T-helper 1 cell treated with Interleukin-12 subunit alpha and Interleukin-12 subunit beta and Interleukin-4 antibody, amounts not matched to agents 30 μg/mL and 1 μg/mL, for 36 hours (primary cell): ENCODE results near the gene LRRC55.

Experiments used
- H3K27ac Mint-ChIP-seq: one replicate; pipeline ENCODE4 v1.8.0; 2021; ENCODE audit warnings: mild to moderate bottlenecking, mixed read lengths
- H3K27me3 Mint-ChIP-seq: one replicate; pipeline ENCODE4 v1.8.0; 2021; ENCODE audit warnings: low read depth, mixed read lengths
- H3K36me3 Mint-ChIP-seq: one replicate; pipeline ENCODE4 v1.8.0; 2021; ENCODE audit warnings: low read depth, mixed read lengths
- H3K4me1 Mint-ChIP-seq: one replicate; pipeline ENCODE4 v1.8.0; 2021; ENCODE audit warnings: low read depth, mixed read lengths
- H3K4me3 Mint-ChIP-seq: one replicate; pipeline ENCODE4 v1.8.0; 2021; ENCODE audit warnings: mild to moderate bottlenecking, moderate library complexity, mixed read lengths
- H3K9me3 Mint-ChIP-seq: one replicate; pipeline ENCODE4 v1.8.0; 2021; ENCODE audit warnings: mixed read lengths

LRRC55 gene

DNA sequence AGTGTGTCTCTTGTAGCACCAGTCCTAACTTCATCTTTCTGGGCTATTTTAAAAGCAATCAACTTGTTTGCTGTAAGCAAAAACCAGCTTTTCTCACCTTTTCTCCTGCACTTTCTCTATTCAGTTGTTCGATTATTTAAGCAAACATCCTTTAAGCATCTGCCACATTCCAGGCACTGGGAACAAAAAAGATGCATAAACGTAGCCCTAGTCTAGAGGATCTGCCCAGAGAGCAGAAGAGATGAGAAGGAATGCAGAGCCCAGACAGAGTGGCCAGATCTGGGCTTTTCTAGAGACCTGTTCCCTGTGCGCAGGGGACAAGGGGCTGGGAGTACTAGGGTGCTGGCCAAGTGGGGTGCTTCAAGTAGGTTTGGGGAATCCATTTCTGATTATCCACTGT is 46.8 kb downstream of the LRRC55 start:
- Mint-ChIP-seq H3K27ac (no peak overlapping the region), H3K4me1 (no peaks in the 10 kb centered on the region), H3K9me3 (no peaks in the 10 kb centered on the region), H3K36me3 (no peaks in the 10 kb centered on the region), H3K4me3 (no peak overlapping the region), H3K27me3 (peaks cover 38% of the 10 kb centered on the region)

DNA sequence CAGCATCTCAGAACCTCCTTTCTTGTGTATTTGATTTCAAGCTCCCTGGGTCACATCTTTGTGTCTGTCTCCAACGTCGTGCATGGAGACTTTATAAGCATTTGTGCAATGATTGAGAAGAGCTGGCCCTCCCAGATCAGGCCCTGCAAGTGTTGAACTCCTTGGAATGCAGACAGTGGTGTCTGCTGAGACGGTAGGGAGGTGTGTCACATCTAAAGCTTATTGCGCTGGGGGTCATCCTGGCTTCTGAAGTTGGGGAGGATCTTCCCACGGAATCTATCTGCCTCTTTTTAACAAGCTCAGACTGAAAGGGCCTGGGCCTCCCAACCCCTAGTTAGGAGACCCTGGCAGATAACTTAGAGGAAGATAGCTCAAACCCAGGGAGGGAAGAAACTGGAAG is 48.6 kb downstream of the LRRC55 start:
- no peak overlapping the region for H3K4me3 Mint-ChIP-seq
- H3K9me3 Mint-ChIP-seq = no peaks in the 10 kb centered on the region
- H3K4me1 Mint-ChIP-seq = no peaks in the 10 kb centered on the region
- H3K27ac Mint-ChIP-seq = no peak overlapping the region
- H3K36me3 Mint-ChIP-seq = no peaks in the 10 kb centered on the region
- peaks cover 47% of the 10 kb centered on the region for H3K27me3 Mint-ChIP-seq

DNA sequence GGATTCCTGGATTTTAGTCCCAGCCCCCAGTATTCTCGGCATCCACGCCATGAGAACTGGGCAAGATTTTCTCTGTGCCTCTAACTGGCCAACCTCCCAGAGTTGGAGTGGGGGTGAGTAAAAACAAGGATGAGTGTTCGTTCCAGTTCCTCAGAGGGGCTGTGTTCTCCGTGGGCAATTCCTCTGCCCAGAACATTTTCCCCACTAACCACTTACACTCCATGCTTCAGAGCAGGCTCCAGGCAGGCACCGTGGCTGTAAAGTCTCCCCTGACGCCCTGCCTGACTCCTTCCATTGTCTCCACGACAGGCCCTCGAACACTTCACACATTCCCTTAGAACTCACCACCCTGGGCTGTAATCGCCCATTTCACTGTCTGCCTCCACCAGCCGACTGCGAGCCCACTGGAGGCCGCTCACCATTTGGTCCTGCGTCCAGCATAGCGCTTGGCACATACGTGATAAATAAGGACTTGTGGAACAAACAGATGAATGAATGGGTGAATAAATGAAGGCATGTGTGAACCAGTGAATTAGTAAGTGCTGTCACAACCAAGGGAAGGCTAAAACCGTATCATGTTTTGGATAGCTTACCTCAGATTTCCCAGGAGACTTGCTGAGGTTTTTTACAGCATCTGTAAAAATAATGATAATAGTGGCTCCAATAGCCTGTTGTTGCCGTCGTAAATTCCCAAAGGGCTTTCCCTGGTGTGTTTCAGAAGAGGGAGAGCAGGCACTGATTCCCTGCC is 49.2 kb downstream of the LRRC55 start:
- H3K27ac Mint-ChIP-seq = no peak overlapping the region
- no peaks in the 10 kb centered on the region for H3K9me3 Mint-ChIP-seq
- H3K4me3 Mint-ChIP-seq = no peak overlapping the region
- H3K4me1 Mint-ChIP-seq = no peaks in the 10 kb centered on the region
- no peaks in the 10 kb centered on the region for H3K36me3 Mint-ChIP-seq
- H3K27me3 Mint-ChIP-seq = peaks cover 47% of the 10 kb centered on the region

DNA sequence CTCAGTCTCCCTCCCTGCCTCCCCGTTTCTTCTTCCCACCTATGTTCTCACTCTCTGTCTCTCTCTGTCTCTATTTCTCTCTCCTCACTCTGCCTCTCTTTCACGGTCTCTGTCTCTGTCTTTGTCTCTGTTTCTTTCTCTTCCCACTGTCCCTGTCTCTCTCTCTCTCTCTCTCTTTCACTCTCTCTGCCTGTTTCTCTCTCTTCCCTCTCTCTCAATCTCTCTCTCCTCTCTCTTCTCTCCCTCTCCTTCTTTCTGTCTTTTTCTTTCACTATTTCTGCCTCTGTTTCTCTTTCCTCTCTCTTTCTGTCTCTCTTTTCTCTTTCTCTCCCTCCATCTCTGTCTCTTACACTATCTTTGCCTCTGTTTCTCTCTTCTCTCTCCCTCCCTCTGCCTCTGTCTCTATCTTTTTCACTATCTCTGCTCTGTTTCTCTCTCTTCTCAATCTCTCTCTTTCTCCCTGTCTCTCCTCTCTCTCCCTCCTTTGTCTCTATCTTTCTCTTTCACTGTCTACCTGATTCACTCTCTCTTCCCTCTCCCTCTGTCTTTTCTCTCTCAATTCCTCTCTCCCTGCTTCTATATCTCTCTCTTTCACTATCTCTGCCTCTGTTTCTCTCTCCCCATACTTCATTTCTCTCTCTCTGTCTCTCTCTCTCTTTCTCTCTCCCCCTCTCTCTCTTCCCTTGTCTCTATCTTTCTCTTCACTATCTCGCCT is 49.9 kb downstream of the LRRC55 start:
- peaks cover 47% of the 10 kb centered on the region for H3K27me3 Mint-ChIP-seq
- H3K27ac Mint-ChIP-seq = no peak overlapping the region
- H3K36me3 Mint-ChIP-seq = no peaks in the 10 kb centered on the region
- H3K4me3 Mint-ChIP-seq = no peak overlapping the region
- no peaks in the 10 kb centered on the region for H3K9me3 Mint-ChIP-seq
- no peaks in the 10 kb centered on the region for H3K4me1 Mint-ChIP-seq

DNA sequence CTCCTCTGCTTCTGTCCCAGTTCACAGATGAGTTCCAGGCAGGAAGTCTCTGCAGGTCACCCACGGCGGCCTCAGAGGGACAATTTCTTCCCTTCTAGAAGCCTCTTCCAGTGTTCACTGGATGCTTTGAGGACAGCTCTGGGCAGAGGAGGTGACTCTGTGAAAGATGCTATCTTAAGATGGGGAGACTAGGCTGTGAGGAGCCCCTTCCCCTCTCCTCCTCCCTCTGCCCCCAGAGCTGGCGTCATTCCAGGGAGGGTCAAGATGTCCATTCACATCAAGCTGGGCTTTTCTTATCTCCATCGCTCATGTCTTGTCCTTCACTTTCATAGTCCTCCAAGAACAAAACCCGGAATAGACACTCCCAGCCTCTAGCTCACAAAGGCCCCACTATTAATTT is 51.9 kb downstream of the LRRC55 start:
- Mint-ChIP-seq H3K4me1 (no peaks in the 10 kb centered on the region), H3K4me3 (no peak overlapping the region), H3K9me3 (no peaks in the 10 kb centered on the region), H3K36me3 (no peaks in the 10 kb centered on the region), H3K27me3 (peaks cover 56% of the 10 kb centered on the region), H3K27ac (no peak overlapping the region)

DNA sequence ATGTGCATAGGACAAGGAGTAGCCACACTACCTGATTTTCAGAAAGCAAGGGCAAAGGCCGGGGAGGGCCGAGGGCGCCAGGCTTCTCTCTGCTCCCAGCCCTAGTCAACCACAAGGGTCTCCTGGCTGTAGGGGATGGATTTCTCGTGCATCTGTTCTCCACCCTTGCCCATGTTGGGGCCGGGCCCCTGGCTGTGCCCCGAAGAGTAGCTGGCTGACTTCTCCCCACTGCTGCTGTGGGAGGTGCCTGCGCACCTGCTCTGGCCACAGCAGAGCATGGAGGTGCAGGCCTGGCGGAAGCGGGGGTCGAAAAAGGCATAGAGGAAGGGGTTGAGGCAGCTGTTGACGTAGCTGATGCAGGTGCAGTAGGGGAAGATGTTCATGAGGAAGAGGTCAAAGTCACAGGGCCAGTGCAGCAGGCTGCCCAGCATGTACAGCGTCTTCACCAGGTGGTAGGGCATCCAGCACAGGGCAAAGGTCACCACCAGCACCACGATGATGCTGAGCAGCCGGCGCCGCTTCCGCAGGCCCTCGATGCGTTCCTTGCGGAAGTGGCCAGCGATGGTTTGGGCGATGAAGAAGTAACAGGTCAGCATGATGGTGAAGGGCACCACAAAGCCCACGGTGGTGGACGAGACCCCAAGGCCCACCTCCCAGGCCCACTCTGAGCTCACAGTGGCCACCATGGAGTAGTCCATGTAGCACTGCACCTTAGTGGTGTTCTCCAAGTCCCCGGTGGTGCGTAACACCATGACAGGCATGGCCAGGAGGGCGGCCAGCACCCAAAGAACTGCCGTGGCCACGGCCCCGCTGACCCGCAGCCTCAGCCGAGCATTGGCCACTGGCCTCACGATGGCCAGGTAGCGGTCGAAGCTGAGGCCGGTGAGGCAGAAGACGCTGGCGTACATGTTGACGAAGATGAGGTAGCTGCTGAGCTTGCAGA is 54.3 kb downstream of the LRRC55 start:
- Mint-ChIP-seq H3K36me3 (no peaks in the 10 kb centered on the region), H3K4me1 (no peaks in the 10 kb centered on the region), H3K27me3 (peaks cover 42% of the 10 kb centered on the region), H3K4me3 (no peak overlapping the region), H3K9me3 (no peaks in the 10 kb centered on the region), H3K27ac (no peak overlapping the region)

DNA sequence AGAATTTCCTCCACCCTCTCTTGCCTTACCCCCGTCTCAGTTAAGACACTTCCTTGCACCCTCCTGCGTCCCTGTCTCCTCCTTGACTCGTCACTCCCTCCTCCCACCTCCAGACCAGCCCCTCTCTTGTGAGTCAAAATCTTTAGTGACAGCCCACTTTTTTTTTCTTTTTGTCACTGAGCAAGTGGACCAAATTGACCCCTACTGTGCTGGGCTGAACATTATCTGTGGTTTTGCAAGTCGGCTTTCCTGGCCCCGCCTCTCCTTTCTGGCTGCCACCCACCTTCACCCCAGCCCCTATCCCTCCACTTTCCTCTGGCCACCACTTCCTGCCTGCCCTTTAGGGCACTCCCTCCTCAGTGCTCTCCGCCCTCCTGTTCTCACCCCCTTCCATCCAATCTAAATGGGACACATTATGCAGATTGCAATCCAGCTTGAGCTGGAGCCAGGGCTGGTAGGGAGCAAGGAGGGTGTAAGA is 55.5 kb downstream of the LRRC55 start, which contains the start of gene APLNR:
Gene APLNR (minus strand): TSS at position 47 of the 478 bp plus-strand sequence. CDS start 246 bp downstream, outside the sequence.
- Mint-ChIP-seq H3K4me3 (no peak within 1 kb of the TSS), H3K27me3 (peaks cover 31% of the 10 kb centered on the region), H3K27ac (no peak within 1 kb of the TSS), H3K4me1 (no peaks in the 10 kb centered on the region), H3K36me3 (no peaks in the 10 kb centered on the region), H3K9me3 (no peaks in the 10 kb centered on the region)

DNA sequence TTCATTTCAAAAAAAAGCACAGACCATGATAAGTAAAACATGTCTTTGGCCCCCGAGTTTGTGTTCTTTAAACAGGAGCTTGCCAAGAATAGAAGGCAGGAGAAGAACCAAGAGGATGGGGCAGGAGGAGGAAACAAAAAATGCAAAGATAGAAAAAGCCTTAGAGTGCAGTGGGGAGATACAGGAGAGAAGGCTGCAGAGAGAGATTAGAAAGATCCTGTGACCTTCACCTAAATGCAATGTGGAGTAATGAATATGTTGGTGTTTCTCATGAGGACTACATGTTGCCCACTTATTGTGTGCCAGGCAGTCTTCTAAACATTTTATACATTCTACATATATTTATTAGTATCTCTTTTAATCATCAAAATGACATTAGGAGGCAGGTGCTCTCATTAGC is 57.6 kb downstream of the LRRC55 start:
- H3K9me3 Mint-ChIP-seq = no peaks in the 10 kb centered on the region
- no peak overlapping the region for H3K4me3 Mint-ChIP-seq
- peaks cover 12% of the 10 kb centered on the region for H3K27me3 Mint-ChIP-seq
- H3K27ac Mint-ChIP-seq = no peak overlapping the region
- H3K4me1 Mint-ChIP-seq = no peaks in the 10 kb centered on the region
- H3K36me3 Mint-ChIP-seq = no peaks in the 10 kb centered on the region

DNA sequence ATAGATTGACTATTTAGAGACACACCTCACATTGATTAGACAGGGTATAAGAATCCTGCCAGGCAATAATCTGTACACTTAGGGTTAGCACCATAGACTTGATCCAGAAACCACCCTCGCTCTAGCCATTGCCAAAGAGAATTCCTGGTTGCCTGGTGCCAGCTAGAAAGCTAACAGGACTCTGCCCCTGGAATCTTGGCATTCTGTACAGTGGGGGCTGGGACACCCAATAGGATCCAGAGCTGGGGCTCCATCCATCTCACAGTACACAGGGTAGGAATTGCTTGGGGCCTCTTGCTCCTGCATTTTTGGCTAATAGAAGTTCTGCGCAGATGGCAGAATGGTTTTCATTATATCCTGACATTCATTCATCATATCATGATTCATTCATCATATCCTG is 58.3 kb downstream of the LRRC55 start:
- Mint-ChIP-seq H3K4me1 (peaks cover 2% of the 10 kb centered on the region), H3K36me3 (no peaks in the 10 kb centered on the region), H3K27ac (no peak overlapping the region), H3K4me3 (no peak overlapping the region), H3K9me3 (no peaks in the 10 kb centered on the region), H3K27me3 (peaks cover 9% of the 10 kb centered on the region)

DNA sequence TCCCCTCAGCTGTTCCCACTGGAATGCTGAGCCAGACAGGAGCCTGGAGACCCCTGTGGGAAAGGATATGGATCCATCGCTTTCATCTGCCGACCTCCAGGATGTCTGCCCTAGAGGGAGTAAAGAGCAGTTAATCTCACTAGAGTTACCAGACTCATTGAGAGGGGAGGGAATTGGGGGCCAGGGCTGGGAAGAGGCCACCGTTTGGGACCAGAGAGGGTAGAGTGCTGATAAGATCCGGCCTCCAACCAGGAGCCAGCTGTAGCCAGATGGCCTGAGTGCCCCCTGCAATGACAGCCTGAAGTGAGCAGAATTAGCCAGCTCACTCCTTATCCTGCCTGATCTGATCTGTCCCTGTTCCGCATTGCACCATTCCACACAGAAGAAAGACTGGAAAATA is 59.0 kb downstream of the LRRC55 start:
- Mint-ChIP-seq H3K27me3 (peaks cover 9% of the 10 kb centered on the region), H3K4me1 (peaks cover 2% of the 10 kb centered on the region), H3K4me3 (no peak overlapping the region), H3K36me3 (no peaks in the 10 kb centered on the region), H3K9me3 (no peaks in the 10 kb centered on the region), H3K27ac (no peak overlapping the region)
